ENCODE measurements around the gene SYNM.

DNA sequence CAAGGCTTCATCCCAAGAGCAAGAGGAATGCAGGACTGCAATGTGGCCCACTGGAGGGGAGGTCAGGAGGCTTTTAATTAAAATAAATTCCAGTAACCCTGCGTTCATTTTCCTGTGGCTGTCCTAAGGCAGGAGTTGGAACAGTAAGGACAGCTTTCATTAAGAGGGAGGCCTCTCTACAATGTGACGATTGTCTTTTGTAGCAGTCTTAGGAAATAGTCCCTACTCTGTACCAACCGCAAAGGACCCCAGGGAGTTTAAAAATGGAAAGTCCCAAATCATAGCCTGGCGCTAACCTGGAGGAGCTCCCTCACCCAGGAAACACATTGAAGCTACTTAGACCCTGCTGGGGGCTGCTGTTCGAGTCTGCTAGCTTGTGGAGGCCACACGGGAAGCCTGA lies 62.8 kb downstream of the SYNM start:
- TF ChIP-seq EZH2 (optimal IDR thresholded peaks at IDR 0.05; ENCODE audit: low read depth, low read length) (no peak), CTCF (IDR thresholded peaks at IDR 0.05; ENCODE audit: low read length) (no peak), EZH2phosphoT487 (IDR thresholded peaks at IDR 0.05; ENCODE audit: low read length) (no peak)
